NCI-H2227 treated with DMSO at 0.1 percent for 48 hours (cell line): ENCODE data around the gene C10orf143.

Experiments used
- DNase-seq: peaks from one replicate; lab custom pipeline; 2025; lab: John Stamatoyannopoulos, UW

Gene C10orf143

GRCh38 chr10:130052193-130052592 lies 58.4 kb downstream of the C10orf143 start:
- no peak for DNase-seq

DNA sequence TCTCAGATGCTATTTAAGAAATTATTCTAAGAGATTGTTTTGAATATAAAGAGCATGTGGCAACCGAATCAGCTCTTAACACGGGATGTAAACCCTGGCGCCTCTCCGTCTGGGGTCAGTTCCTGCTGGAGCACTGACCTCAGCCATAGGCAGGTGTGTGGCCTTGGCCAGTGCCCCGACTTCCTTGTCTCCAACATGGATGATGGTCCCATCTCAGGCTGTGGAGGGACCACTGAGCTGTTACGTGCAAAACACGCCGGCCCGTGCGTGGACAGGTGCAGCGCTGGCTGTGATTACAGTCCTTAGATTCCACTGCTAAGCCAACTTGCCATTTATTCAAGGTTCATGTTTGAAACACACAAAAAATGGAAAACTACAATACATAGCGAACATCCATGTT lies 59.9 kb downstream of the C10orf143 start:
- DNase-seq = no peak

DNA sequence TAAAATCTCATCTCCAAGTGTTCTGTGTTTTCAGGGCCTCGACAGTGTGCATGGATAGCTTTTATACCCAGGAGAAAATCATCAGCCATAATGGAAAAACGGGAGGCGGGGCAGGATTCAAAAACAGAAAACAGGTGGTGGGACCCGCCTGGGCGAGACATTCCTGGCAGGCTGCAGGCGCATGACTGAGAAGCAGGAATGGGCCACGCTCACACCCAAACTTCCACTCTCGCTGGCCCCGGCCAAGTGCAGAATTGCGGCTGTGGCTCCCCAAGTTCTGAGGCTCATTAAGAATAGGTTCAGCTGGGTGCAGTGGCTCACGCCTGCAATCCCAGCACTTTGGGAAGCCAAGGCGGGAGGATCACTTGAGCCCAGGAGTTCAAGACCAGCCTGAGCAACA lies 60.6 kb downstream of the C10orf143 start:
- DNase-seq = no peak

- no peak for DNase-seq
Measured at GRCh38 chr10:130049244-130049643, 61.4 kb downstream of the C10orf143 start.

DNA sequence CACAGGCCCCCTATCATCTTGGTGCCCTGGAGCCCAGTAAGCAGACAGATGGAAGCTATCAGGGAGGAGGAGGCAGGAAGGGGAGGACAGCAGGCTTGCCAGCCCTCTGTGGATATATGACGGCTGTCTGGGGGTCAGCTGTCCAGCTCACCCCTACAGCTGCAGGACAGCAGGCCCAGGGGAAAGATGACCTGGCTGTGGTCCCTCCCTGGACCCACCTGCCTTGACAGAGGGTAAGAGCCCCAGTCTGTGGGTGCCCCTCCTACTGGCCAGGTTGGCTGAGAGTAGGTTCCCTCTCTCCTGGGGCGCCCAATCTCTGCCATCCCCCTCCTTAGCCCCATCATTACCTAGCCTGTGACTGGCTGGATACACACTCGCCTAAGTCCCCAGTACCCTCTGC lies 62.5 kb downstream of the C10orf143 start:
- DNase-seq = no peak

DNA sequence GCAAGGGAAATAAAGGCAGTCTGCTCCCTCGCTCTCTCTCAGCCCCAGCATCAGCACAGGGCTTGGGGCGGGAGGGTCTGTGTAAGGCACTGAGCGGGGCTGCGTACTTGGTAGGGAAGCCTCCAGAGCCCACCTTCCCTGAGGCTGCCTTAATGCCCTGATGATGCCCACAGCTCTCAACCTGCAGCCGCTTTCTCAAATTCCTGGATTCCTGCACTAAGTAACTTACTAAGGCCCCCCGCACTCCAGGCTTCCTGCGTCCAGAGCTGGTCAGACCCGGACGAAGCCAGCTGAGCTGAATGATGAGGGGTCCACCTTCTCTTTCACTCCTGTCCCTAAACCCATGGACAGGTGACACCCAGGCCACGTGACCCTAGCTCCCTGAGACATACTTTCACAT lies 63.3 kb downstream of the C10orf143 start:
- no peak for DNase-seq

DNA sequence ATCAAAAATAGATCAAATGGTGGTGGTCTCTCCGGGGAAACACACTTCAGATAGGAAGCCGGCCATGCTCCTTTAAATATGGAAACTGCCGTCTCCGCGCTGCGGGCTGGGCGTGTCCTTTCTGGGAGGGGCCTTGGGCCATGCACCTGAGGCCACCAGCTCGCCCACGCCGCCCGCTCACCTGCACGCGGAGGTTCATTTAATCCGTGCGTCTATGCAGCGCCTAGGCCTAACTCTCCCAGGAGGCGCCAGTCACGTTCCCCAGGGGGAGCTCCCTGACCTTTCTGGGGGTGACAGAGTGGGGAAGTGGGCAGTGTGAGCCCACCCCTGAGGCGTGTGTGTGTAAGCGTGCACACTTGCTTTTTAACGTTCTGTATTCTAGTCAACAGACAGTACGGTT lies 64.0 kb downstream of the C10orf143 start:
- no peak for DNase-seq

- DNase-seq = no peak
Measured at GRCh38 chr10:130045801-130046321, 64.8 kb downstream of the C10orf143 start.

DNA sequence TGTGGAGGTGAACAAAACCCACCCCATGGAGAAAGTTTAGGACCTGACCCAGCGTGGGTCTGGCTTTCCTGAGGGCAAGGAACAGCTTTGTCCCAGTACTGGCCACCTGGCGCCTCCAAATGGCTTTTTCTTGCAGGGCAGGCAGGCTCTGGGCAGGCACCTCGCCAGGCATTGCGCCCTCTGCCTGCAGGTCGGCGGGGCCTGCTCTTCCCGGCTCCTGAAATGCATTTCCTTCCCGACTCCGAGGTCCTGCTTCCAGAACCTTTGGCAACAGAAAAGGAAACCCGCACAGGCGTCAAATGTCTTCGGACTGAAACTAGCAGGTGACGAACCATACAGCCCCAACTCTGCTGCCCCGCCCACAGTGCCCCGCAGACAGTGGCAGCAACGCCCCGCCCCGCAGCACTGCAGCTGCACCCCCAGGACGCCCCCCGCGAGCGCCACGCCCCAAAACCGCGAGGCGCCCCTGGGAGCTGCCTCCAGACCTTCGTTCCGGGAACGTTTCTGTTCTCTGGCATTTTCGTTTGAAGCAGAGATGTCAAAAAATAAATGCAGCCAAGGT lies 65.5 kb downstream of the C10orf143 start:
- DNase-seq = no peak

DNA sequence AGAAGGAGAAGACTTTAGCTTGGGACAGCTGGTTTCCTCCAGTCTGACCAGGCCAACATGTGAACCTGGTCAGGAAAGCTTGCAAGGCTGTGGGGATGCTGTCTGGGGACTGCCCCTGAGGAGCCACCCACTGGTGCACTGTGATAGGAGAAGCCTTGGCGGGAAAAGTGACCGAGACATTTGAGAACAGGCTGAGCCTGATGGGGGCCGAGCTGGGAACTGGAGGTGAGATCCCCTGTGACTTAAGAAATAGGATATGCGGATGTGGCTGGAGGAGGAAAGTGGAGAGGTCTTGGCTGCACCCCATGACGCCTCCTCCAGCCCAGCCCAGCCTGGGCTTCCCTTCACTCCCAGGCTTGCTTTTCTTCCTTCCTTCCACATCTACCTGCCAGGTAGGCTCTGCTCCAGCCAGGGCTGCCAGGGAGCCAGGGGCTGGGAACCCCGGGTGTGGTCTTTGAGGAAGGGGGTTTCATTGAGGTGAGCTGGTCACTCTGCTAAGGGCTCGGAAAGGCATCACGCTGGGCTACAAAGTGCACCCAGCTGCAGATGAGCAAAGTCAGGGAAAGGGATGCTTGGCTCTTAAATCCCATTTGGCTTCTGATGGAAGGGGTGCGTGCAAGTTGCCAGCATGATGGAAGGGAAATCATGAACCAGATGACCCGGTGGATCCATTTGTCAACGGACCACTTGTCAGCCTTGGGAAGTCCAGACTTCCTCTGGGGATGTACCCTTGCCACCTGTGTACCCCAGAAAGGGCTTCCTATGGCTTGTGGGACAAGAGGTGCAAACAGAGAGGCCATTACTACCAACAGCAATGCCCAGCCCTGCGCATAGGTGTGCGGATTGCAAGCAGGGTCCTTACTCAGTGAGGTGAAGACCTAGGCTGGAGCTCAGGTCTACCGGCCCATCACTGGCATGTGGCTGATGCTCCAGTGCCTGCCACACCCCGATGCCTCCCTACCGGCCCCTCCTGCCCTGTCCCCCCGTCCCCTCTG lies 66.3 kb downstream of the C10orf143 start:
- no peak for DNase-seq

DNA sequence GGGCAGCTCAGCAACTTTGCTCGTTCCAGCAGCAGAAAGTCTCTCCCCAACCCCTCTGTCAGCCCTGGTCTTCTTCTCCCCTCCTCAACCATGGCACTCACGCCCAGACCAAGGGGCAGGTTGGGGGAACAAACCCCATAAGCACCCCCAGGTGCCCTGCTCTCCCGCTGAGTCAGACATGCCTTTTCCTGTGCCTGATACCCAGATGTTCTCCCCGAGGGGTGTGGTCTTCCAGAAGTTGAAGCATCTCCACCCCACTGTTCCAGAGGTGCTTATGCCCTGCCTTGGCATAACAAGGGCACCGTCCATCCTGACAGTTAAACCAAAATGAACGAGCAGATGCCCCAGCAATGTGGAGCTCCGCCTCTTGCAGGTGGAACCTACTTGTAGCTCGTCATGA lies 67.1 kb downstream of the C10orf143 start:
- DNase-seq = no peak

- DNase-seq = no peak
Measured at GRCh38 chr10:130042381-130042780, 68.2 kb downstream of the C10orf143 start.

- DNase-seq = no peak
Measured at GRCh38 chr10:130041451-130042371, 68.9 kb downstream of the C10orf143 start.

DNA sequence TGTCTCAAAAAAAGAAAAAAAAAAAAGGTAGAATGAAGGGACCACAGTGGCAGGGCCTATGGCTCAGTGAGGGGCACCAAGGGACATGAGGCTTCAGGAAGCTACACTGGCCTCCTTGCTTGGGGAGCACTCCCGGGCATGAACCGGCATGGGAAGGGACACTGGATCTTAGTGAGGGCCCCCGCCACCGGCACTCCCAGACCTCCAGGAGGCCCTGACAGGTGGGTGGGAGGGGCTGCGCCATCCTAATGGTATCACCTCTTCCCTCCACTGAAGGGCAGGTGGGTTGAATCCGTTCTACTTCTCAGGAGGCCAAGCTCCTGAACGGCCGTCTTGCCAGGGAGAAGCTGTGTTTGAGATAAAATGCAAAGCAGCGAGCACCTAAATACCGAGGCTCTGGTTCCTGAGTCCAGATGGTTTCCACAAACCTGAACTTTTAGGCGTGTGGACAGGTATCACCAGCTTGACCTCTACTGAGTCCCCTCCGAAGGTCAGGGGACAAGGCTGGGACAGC lies 69.8 kb downstream of the C10orf143 start:
- no peak for DNase-seq

DNA sequence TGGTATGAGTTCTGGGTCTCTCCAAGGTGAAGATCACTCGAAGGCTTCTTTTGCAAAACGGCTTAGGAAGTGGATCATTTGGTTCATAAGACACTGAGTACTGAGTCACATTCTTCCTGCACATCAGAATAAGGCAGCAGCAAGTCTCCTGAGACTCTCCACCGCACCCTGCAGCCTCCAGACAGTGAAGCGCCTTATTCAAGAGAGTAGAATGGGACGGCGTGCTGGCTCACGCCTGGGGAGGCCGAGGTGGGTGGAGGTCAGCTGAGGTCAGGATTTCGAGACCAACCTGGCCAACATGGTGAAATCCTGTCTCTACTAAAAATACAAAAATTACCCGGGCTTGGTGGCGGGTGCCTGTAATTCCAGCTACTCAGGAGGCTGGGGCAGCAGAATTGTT lies 70.3 kb downstream of the C10orf143 start:
- no peak for DNase-seq

GRCh38 chr10:130039141-130039540 lies 71.5 kb downstream of the C10orf143 start:
- no peak for DNase-seq

DNA sequence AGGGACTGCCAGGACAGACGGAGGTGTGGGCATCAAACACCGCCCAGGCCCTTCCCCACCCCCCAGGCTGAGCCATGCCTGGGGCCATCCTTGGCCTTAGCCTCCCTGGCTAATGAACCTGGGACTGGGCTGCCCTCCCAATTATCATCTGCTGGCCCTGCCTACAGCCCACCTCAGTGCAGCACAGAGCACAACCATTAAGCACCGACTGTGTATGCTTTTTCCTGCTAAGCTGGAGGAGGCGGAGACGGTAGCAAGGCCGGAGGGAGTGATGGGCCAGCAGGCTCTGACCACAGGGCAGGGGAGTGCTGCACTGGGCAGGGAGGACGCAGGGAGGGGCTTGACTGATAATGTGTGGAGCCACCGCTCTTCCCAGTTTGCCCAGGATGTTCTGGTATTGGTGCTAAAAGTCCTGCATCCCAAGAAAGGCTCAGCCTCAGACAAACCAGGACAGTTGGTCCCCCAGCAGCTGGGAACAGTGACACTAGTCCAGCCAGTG lies 72.0 kb downstream of the C10orf143 start:
- no peak for DNase-seq

GRCh38 chr10:130038019-130038555 lies 72.5 kb downstream of the C10orf143 start:
- DNase-seq = no peak

DNA sequence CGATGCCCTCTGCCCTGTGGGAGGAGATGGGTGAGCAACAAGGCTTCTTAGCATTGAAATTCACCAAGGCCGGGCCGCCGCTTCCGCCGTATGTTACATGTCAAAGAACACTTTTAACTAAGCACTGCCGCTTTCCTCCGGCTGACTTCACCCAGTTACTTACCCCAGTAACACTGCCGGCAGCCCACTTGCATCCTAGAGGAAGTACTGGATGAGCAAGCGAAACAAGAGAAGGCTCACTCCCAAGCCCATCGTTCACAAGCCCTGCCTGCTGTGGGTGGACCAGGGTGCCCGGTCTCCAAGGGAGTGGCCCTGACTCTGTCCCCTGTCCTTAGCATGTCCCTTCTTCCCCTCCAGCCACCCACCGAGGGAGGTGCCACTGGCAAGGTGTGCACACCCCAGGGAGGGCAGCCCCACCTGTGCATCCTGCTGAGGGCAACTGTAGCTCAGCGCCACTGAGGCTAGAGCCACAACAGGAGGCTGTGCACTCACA lies 73.4 kb downstream of the C10orf143 start:
- DNase-seq = no peak

DNA sequence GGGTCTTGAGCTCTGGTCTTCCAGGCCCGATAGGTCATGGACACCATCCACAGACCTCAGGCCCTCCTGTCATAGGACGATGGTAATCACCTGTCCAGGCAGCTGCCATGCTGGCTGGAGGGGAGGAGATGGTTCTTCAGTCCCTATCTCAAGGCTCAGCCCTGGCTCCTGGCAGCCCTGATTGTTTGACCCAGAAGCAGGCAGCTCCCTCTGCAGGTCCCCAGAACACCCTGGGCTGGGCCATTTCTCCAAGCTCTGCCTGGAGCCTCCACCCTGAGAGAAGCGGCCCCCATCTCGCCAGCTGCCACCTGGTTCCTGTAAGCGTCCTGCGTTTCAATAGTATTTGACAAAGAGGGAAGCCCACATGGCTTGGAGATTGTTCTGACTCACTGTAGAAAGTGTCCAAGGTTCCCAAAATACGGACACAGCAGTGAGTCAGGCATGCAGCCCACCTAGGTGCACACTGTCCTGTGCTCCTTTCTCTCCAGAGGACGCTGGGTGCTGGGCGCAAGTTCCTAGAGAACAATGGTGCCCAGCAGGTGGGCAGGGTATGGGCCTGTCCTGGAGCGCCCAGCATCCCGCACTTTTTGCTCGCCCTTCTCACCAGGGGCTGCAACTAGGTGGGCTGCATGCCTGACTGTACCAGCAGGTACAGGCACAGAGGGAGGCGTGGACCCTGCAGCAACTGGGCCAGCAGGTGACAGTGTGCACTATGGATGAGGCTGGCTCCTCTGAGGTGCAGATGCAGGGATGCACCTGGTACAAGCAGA lies 74.1 kb downstream of the C10orf143 start:
- DNase-seq = no peak
